NCI-H2107 (cell line): Measurements from ENCODE around the gene TFB2M.
"Not testable (repeated sequence)": the region's sequence is repeated elsewhere in the genome, so short reads cannot be mapped to it uniquely, and the experiment has no call there.

Source experiments
- DNase-seq: peaks from one replicate; lab custom pipeline; 2025; lab: John Stamatoyannopoulos, UW

TFB2M gene

GRCh38 chr1:246582301-246583055 lies 16.4 kb upstream of the TFB2M start:
- no peak for DNase-seq

DNA sequence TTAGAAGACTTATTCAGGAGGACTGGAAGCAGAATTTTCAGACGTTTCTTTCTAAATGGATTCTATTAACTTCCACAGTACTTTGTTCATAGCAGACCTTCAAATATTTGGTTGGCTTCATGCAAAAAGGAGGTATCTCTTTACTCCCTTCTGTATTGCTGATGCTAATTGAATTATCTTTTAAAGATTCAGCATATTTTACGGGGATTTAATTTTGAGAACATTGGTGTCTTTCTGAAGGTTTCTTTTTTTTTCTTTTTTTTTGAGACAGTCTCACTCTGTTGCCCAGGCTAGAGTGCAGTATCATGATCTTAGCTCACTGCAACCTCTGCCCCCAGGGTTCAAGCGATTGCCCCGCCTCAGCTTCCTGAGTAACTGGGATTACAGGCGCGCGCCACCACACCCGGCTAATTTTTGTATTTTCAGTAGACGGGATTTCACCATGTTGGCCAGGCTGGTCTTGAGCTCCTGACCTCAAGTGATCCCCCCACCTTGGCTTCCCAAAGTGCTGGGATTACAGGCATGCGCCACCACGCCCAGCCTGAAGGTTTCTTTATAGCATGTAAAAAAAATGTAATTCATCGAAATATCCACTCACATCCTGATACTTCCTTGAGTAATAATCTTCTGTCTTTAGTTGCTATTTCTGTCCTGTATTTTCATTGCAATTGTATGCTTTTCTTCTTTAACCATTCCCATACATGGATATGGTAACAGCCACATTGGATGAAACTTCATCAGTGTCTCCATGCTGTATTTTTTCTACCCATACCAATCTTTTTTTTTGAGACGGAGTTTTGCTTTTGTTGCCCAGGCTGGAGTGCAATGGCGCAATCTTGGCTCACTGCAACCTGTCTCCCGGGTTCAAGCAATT lies 14.7 kb upstream of the TFB2M start:
- no peak for DNase-seq

GRCh38 chr1:246579818-246580217 lies 13.8 kb upstream of the TFB2M start:
- no peak for DNase-seq

DNA sequence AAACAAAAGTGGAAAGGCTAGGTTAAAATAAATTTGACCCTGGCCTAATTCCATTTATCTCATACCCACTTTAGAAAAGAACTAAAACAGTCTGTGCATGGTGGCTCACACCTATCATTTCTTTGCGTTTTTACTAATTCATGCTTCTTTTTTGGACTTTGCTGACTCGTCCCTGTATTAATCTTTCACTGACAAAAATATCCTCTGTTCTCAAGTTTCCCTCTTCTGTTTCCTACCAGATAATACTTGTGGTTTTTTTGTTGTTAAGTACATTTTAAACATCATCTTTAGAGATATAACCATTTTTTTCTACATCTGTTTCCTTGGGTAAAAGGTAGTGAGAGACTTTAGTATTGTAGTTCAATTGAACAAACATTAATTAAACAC lies 11.7 kb upstream of the TFB2M start:
- no peak for DNase-seq

GRCh38 chr1:246577082-246577719 lies 11.1 kb upstream of the TFB2M start:
- no peak for DNase-seq

DNA sequence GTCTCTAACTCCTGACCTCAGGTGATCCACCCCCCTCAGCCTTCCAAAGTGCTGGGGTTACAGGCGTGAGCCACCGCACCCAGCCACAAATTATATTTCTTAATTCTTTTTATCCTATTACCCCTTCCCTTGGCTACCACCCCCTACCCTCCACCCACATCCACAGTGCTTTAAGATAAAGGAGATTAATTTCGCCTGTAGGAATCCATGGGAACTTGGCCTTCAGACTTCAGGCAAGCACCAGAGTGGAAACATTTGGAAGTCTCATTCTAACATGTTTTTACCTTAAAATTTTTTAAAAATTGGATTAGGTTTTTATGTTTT lies 10.6 kb upstream of the TFB2M start:
- DNase-seq = no peak

GRCh38 chr1:246573491-246573890 lies 7.4 kb upstream of the TFB2M start:
- DNase-seq = no peak

GRCh38 chr1:246572785-246573184 lies 6.7 kb upstream of the TFB2M start:
- DNase-seq = no peak

DNA sequence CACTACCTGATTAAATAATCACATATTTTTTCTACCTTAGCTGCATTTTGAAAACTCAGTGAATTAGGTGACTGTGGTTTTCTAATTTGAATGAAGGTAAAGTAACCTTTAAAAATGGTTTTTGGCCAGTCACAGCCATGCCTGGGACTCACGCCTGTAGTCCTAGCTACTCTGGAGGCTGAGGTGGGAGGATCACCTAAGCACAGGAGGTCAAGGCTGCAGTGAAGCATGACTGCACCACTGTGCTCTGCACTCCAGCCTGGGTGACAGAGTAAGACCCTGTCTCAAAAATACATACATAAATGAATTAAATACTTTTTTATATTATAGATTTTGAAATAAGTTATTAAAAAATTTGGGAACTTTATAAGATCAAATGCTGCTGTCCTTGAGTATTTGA lies 5.9 kb upstream of the TFB2M start:
- no peak for DNase-seq

DNA sequence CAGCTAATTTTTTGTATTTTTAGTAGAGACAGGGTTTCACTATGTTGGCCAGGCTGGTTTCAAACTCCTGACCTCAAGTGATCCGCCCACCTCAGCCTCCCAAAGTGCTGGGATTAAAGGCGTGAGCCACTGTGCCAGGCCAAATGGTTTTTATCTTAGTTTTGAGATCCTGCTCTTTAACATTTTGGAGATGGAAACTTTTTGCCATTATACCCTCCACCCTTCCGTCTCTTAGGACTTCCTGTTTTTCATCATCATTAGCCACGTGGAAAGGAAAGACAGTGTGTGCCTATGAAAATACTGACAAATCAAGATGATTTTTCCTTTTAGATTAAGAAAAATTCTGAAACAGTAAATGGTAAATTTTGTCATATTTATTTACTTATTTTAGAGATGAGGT lies 5.2 kb upstream of the TFB2M start:
- DNase-seq = not testable (repeated sequence)

DNA sequence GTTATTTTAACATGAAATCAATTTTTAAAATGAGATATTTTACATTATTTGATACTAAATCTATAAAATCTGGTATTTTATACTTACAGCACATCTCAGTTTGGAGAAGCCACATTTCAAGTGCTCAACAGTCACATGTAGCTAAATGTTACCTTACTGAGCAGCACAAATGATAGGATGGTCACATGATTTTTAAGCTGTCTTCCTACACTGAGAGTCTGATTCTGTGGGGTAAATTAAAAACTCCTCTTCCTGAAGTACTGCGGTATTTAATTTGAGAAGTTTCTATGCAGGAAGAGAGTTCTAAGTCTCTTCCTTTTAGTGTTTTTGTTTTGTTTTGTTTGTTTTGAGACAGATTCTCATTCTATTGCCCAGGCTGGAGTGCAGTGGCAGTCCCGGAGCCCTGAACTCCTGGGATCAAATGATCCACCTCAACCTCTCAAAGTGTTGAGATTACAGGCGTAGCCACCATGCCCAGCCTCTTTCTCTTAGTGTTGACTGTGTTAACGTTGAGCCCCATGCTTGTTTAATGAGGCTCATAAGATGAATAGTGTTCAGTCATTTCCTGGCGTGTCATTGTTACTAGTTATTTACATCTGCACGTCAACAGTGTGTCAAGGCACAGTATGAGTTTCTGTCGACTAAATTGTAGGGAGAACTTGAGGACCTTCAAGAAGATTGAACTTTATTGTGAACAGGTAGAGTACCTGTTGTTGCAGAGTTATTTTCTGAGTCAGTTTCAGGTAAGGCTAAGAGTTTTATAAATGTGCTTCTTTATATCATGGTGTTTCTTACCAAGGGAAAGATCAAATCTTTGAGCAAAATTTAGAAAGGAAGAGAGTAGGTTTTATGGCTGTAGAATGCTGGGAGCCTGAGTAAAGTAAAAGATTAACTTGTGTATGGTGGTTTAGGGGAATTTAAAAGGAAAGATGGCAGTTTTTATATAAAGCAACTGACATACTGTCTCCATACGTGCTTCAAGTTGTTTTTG lies 3.5 kb upstream of the TFB2M start:
- no peak for DNase-seq

GRCh38 chr1:246567646-246568235 lies 1.7 kb upstream of the TFB2M start:
- no peak for DNase-seq

GRCh38 chr1:246566813-246567645 lies 968 bp upstream of the TFB2M start:
- DNase-seq = peak; percentile 76

DNA sequence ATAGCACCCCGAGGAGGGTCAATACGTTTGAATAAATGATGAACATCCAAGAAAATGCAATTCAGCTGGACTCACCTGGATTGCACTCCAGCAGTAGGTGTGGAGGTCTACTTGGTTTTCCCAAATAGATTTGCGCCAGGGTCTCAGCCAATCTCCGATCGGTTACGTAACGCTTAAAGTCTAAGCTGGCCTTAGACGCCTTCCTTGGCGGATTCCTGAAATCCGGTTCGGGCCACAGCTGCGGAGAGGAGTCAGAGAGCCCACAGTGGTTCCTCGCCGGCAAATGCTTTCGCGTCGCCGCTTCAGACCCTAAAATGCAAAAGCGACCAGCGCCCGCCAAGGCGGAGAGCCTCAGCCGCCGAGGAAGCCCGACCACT lies 322 bp downstream of the TFB2M start:
- no peak for DNase-seq

DNA sequence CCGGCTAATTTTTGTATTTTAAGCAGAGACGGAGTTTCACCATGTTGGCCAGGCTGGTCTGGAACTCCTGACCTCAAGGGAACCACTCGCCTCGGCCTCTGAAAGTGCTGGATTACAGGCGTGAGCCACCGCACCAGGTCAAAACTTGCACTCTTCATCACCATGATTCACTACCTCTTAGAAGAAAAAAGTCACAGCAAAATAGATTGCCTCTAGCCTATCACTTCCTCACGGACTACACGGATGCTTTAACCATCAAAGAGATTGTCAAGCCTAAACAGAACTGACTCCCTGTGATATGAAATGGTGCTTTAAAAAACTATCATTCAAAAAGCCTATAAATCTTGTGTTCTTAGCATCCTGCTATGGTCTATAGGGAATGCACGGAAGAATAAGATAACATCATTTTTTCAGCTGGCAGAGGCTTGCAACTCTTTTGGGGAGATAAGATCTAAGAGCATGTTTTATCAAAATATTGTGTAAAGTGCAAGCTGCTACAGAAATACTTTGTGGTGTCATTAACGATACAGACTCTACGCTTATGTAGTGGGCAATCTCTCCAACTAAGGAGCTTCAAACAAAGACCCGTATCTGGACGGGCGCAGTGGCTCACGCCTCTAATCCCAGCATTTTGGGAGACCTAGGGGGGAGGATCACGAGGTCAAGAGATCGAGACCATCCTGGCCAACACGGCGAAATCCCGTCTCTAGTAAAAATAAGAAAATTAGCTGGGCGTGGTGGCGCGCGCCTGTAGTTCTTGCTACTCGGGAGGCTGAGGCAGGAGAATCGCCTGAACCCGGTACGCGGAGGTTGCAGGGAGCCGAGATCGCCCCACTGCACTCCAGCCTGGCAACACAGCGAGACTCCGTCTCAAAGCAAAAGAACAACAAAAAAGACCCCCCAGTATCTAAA lies 966 bp downstream of the TFB2M start:
- no peak for DNase-seq

GRCh38 chr1:246560833-246561232 lies 5.2 kb downstream of the TFB2M start:
- not testable (repeated sequence) for DNase-seq

GRCh38 chr1:246559310-246559709 lies 6.8 kb downstream of the TFB2M start:
- no peak for DNase-seq

DNA sequence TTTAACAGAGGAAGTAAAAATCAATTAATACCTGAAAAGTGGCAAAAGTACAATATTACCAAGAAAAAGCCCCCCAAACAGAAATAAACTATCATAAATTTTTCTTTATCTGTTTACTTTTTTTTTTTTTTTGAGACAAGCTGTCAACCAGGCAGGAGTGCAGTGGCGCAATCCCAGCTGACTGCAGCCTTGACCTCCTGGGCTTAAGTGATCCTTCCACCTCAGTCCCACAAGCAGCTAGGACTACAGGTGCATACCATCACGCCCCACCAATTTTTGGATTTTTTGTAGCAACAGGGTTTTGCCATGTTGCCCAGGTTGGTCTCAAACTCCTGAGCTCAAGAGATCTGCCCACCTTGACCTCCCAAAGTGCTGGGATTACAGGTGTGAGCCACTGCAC lies 8.0 kb downstream of the TFB2M start:
- no peak for DNase-seq

- DNase-seq = no peak
Observed at GRCh38 chr1:246554201-246554600, 11.9 kb downstream of the TFB2M start.
